GM21367 (cell line): ENCODE results near the gene NTSR2.

Experiments used
- ATAC-seq: cut with Tn5 transposase; IDR thresholded peaks from one replicate; pipeline ENCODE4 v1.9.1; 2021; ENCODE audit not compliant: unreplicated experiment

The NTSR2 gene

GRCh38 chr2:11699686-11700670 is 30.0 kb upstream of the NTSR2 start:
- ATAC-seq: no peak

- ATAC-seq: no peak
These were observed 28.3 kb upstream of the NTSR2 start for GRCh38 chr2:11698009-11698922.

GRCh38 chr2:11697103-11697871 is 27.3 kb upstream of the NTSR2 start:
- no peak for ATAC-seq

- ATAC-seq: no peak
These were observed 26.7 kb upstream of the NTSR2 start for GRCh38 chr2:11696736-11697102.

GRCh38 chr2:11695576-11695975 is 25.6 kb upstream of the NTSR2 start:
- no peak for ATAC-seq

GRCh38 chr2:11692966-11693521 is 23.0 kb upstream of the NTSR2 start:
- ATAC-seq: peak; percentile 72

GRCh38 chr2:11691076-11691660 is 21.2 kb upstream of the NTSR2 start:
- no peak for ATAC-seq

- peak; percentile 84 for ATAC-seq
These were observed 18.5 kb upstream of the NTSR2 start for GRCh38 chr2:11688222-11689069.

GRCh38 chr2:11687736-11688135 is 17.7 kb upstream of the NTSR2 start:
- no peak for ATAC-seq

- no peak for ATAC-seq
These were observed 16.0 kb upstream of the NTSR2 start for GRCh38 chr2:11685906-11686470.

GRCh38 chr2:11684894-11685460 is 15.0 kb upstream of the NTSR2 start:
- no peak for ATAC-seq

GRCh38 chr2:11683966-11684365 is 14.0 kb upstream of the NTSR2 start:
- ATAC-seq: no peak

GRCh38 chr2:11683476-11683875 is 13.5 kb upstream of the NTSR2 start:
- ATAC-seq: no peak

GRCh38 chr2:11682590-11682915 is 12.6 kb upstream of the NTSR2 start:
- no peak for ATAC-seq

GRCh38 chr2:11681722-11682589 is 12.0 kb upstream of the NTSR2 start:
- no peak for ATAC-seq

GRCh38 chr2:11680901-11681721 is 11.1 kb upstream of the NTSR2 start:
- ATAC-seq: no peak
